Neural progenitor cell (in vitro differentiated cells): ENCODE data around the gene ARHGAP8.
"Not testable (repeated sequence)": the region's sequence is repeated elsewhere in the genome, so short reads cannot be mapped to it uniquely, and the experiment has no call there.

ENCODE experiments used
- EZH2 ChIP-seq: fragments of 200-600 bp; sonication (generic); IDR thresholded peaks from 2 replicates; pipeline ENCODE4 v1.6.1; 2017; ENCODE audit warnings: antibody characterized with exemption, mild to moderate bottlenecking, moderate library complexity
- EZH2phosphoT487 ChIP-seq: fragments of 200-600 bp; sonication (generic); IDR thresholded peaks from 2 replicates; pipeline ENCODE4 v1.6.1; 2017; ENCODE audit warnings: antibody characterized with exemption
- TF ChIP-seq, protein P1 (sequence below): fragments of 200-600 bp; sonication (generic); IDR thresholded peaks from 2 replicates; pipeline ENCODE4 v1.5.1; 2017; ENCODE audit warnings: antibody characterized with exemption, mild to moderate bottlenecking

DNA sequence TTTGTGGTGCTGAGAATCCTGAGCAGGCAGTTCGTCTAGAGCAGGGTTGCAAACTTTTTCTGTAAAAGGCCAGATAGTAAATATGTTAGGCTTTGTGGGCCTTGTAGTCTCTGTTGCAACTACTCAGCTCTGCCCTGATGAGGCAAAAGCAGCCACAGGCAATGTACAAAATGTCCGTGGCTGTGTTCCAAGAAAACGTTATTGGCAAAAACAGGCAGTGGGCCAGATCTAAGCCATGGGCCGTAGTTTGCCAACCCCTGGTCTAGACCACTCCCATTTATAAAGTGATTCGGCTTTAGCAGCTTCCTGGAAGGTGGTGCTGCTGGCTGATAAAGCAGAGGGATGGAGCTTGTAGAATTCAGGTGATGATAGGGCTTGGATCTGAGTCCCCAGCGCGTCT lies 106.4 kb downstream of the ARHGAP8 start:
- TF ChIP-seq, protein P1, sequence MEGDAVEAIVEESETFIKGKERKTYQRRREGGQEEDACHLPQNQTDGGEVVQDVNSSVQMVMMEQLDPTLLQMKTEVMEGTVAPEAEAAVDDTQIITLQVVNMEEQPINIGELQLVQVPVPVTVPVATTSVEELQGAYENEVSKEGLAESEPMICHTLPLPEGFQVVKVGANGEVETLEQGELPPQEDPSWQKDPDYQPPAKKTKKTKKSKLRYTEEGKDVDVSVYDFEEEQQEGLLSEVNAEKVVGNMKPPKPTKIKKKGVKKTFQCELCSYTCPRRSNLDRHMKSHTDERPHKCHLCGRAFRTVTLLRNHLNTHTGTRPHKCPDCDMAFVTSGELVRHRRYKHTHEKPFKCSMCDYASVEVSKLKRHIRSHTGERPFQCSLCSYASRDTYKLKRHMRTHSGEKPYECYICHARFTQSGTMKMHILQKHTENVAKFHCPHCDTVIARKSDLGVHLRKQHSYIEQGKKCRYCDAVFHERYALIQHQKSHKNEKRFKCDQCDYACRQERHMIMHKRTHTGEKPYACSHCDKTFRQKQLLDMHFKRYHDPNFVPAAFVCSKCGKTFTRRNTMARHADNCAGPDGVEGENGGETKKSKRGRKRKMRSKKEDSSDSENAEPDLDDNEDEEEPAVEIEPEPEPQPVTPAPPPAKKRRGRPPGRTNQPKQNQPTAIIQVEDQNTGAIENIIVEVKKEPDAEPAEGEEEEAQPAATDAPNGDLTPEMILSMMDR = not testable (repeated sequence)
- not testable (repeated sequence) for TF ChIP-seq EZH2, EZH2phosphoT487
